Esophagus muscularis mucosa (tissue), 4 donors: ENCODE results near the gene CSNK1D. TPM values are rescaled to one million over a fixed set of nuclear protein-coding genes. Genes with fewer than 3 reads are reported as not detected.

Source experiments
- DNase-seq: peaks from one replicate; pipeline ENCODE4 v3.0.0-alpha.2; 2017; ENCODE audit errors: extremely low spot score
- H3K27ac ChIP-seq, 4 donors: fragments of 200-600 bp; sonication (generic); replicated peaks in 1 of 4; 1 replicate in 3 of 4; 2 replicates in 1 of 4; pipeline ENCODE4 v1.5.1; 2016 to 2019; ENCODE audit warnings: mild to moderate bottlenecking in 1 of 4
- H3K27me3 ChIP-seq, 4 donors: fragments of 200-600 bp; sonication (generic); one replicate each; pipeline versions ENCODE4 v1.5.1 to v1.6.0; 2016 to 2019
- H3K36me3 ChIP-seq, 4 donors: fragments of 200-600 bp; sonication (generic); one replicate each; pipeline ENCODE4 v1.5.1; 2016 to 2019
- H3K4me1 ChIP-seq, 4 donors: fragments of 200-600 bp; sonication (generic); one replicate each; pipeline ENCODE4 v1.5.1; 2016 to 2019
- H3K4me3 ChIP-seq, 4 donors: fragments of 200-600 bp; sonication (generic); 1 replicate in 2 of 4; 2 replicates in 2 of 4; pipeline ENCODE4 v1.5.1; 2016 to 2019; ENCODE audit warnings: mild to moderate bottlenecking in 4 of 4, moderate library complexity in 1 of 4
- H3K9me3 ChIP-seq, 4 donors: fragments of 200-600 bp; sonication (generic); 1 replicate in 3 of 4; 2 replicates in 1 of 4; pipeline ENCODE4 v1.5.1; 2016 to 2019
- CTCF ChIP-seq, 3 experiments: fragments of 200-600 bp in 2 of 3; fragments of 450-650 bp in 1 of 3; sonication (generic) in 2 of 3; IDR thresholded peaks; one replicate each; pipeline ENCODE4 v1.5.1; 2017 to 2019; ENCODE audit warnings: antibody characterized with exemption in 3 of 3, mild to moderate bottlenecking in 2 of 3, moderate library complexity in 1 of 3
- EP300 ChIP-seq: sonication (generic); formaldehyde crosslinking; IDR thresholded peaks from one replicate; pipeline ENCODE4 v1.6.1; 2017; ENCODE audit warnings: antibody characterized with exemption
- POLR2A ChIP-seq: fragments of 450-650 bp; IDR thresholded peaks from one replicate; pipeline ENCODE4 v1.6.1; 2017; ENCODE audit warnings: antibody characterized with exemption, moderate library complexity, mild to moderate bottlenecking, low read depth
- POLR2AphosphoS5 ChIP-seq, 2 donors: sonication (generic); formaldehyde crosslinking; IDR thresholded peaks; one replicate each; pipeline ENCODE4 v1.6.1; 2017; ENCODE audit warnings: antibody characterized with exemption in 2 of 2
- WGBS: methylation state at CpG from one replicate; pipeline ENCODE4 v1.1.5; 2018; 5-methylcytosine and 5-hydroxymethylcytosine counted together
- intact Hi-C: fragments of 100-400 bp; cut with DNase I; formaldehyde crosslinking; loops from one replicate; pipeline ENCODE4 v1.15.1; 2023
- total RNA-seq, 4 donors: library from RNA; depleted of rRNA; stranded (reverse); fragments of >200 nt; gene quantifications; one replicate each; pipeline versions ENCODE4 v1.1.0 to v1.2.1, GENCODE V29; 2016

CSNK1D gene
- total RNA-seq, 4 donors from 2014 or later = 47.2 to 65.5 (median 61.0) TPM

GRCh38 chr17:82281502-82282238 lies 8.2 kb upstream of the CSNK1D start:
- TF ChIP-seq POLR2A (no peak), EP300 (no peak), POLR2AphosphoS5 (IDR thresholded peaks at IDR 0.05) (no peak), CTCF (IDR thresholded peaks at IDR 0.05) (no peak)
- no peak for DNase-seq
- intact Hi-C loops = no loop called here
- Histone ChIP-seq H3K4me1 (peaks cover 4 to 15% (median 6%) of the 10 kb centered on the region in 4 donors), H3K27ac (no peak overlapping the region), H3K27me3 (no peaks in the 10 kb centered on the region), H3K4me3 (no peak overlapping the region), H3K36me3 (peaks cover 0 to 12% (median 5%) of the 10 kb centered on the region in 4 donors), H3K9me3 (no peaks in the 10 kb centered on the region)
- 77% methylated on average over 21 of the region's 22 CpGs for WGBS

GRCh38 chr17:82281076-82281475 lies 7.6 kb upstream of the CSNK1D start:
- no peak for DNase-seq
- Histone ChIP-seq H3K36me3 (peaks cover 0 to 12% (median 5%) of the 10 kb centered on the region in 4 donors), H3K4me1 (peaks cover 4 to 15% (median 6%) of the 10 kb centered on the region in 4 donors), H3K4me3 (no peak overlapping the region), H3K27me3 (no peaks in the 10 kb centered on the region), H3K9me3 (no peaks in the 10 kb centered on the region), H3K27ac (no peak overlapping the region)
- WGBS = 70% methylated on average over 6 of the region's 7 CpGs
- intact Hi-C loops = no loop called here
- TF ChIP-seq POLR2A = no peak
- TF ChIP-seq POLR2AphosphoS5 (IDR thresholded peaks at IDR 0.05) = no peak
- TF ChIP-seq EP300 = no peak
- no peak for TF ChIP-seq CTCF (IDR thresholded peaks at IDR 0.05)

- intact Hi-C loops = no loop called here
- no peak overlapping the region for H3K27ac ChIP-seq
- WGBS = 91% methylated on average over 8 of the region's 8 CpGs
These were observed 7.0 kb upstream of the CSNK1D start for GRCh38 chr17:82280537-82280936.

GRCh38 chr17:82278786-82279391 lies 5.4 kb upstream of the CSNK1D start:
- TF ChIP-seq POLR2A (no peak), POLR2AphosphoS5 (IDR thresholded peaks at IDR 0.05) (no peak), CTCF (IDR thresholded peaks at IDR 0.05) (no peak), EP300 (no peak)
- intact Hi-C loops = no loop called here
- 87% methylated on average over 16 of the region's 16 CpGs for WGBS
- Histone ChIP-seq H3K4me3 (no peak overlapping the region), H3K27ac (no peak overlapping the region), H3K36me3 (peaks cover 0 to 12% (median 5%) of the 10 kb centered on the region in 4 donors), H3K9me3 (no peaks in the 10 kb centered on the region), H3K4me1 (peaks cover 12 to 27% (median 19%) of the 10 kb centered on the region in 4 donors), H3K27me3 (no peaks in the 10 kb centered on the region)
- no peak for DNase-seq

More at GRCh38 chr17:82280537-82280936, 7.0 kb upstream of the CSNK1D start:
- Histone ChIP-seq H3K36me3 (peaks cover 0 to 12% (median 5%) of the 10 kb centered on the region in 4 donors), H3K9me3 (no peaks in the 10 kb centered on the region), H3K27me3 (no peaks in the 10 kb centered on the region), H3K4me3 (no peak overlapping the region), H3K4me1 (peaks cover 4 to 14% (median 7%) of the 10 kb centered on the region in 4 donors)
- DNase-seq = no peak
- TF ChIP-seq EP300 = no peak

GRCh38 chr17:82278308-82278707 lies 4.8 kb upstream of the CSNK1D start:
- no peak overlapping the region for H3K4me3 ChIP-seq
- no peaks in the 10 kb centered on the region for H3K27me3 ChIP-seq
- intact Hi-C loops = no loop called here
- peaks cover 0 to 12% (median 5%) of the 10 kb centered on the region in 4 donors for H3K36me3 ChIP-seq
- DNase-seq = no peak
- no peaks in the 10 kb centered on the region for H3K9me3 ChIP-seq
- peaks cover 13 to 25% (median 21%) of the 10 kb centered on the region in 4 donors for H3K4me1 ChIP-seq
- H3K27ac ChIP-seq = no peak overlapping the region
- TF ChIP-seq CTCF (IDR thresholded peaks at IDR 0.05) (no peak), POLR2AphosphoS5 (IDR thresholded peaks at IDR 0.05) (no peak), POLR2A (no peak), EP300 (no peak)
- 83% methylated on average over 9 of the region's 9 CpGs for WGBS
